ENCODE measurements around the gene CIDEB.
A peak's percentile ranks its signal among the peaks of the same experiment; 100 is the strongest.

Gene CIDEB

DNA sequence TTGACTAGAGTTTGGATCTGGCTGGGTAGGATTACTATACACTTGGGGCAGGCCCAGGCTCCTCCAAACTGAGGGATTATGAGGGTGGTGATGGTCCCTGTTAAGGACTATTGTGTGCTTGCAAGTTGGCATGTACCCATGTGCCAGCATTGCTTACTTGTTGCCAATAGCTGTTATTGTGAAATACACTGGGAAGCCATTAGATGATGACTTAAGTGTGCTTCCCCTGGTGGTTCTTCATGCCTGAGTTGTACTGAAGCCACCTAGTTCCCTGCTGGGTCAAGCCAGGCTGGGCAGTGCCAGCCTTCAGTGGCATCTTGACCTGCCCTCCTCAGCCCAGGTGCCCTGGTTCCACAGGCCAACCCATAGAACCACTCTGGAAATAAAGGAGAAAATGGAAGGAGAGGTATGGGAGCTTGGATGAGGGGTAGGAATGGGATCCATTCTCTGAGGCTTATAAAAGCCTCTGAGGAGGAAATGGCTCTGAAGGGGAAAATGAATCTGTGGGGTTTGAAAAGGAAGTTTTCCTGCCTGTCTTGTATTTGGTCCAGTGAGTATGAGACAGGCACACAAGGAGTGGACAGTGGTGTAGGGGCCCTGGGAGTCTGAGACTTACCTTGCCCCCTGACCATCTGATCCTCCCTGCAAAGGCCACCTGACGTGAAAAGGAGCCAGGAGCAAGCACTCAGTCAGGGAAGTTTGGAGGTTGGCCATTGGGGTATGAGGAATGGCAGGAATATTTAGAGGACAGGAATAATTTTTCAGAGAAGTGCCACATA lies 4.2 kb upstream of the CIDEB start:
- peak; percentile 70 for DNase-seq

GRCh38 chr14:24310646-24311604 lies 3.1 kb upstream of the CIDEB start, which contains the start of gene LTB4R:
LTB4R (plus strand) TSS chr14:24311502; CDS start chr14:24315652, 4,150 bp downstream.
- peak; percentile 89 for DNase-seq

- DNase-seq, result peak; percentile 85
Observed at GRCh38 chr14:24310265-24310645, 2.5 kb upstream of the CIDEB start.

DNA sequence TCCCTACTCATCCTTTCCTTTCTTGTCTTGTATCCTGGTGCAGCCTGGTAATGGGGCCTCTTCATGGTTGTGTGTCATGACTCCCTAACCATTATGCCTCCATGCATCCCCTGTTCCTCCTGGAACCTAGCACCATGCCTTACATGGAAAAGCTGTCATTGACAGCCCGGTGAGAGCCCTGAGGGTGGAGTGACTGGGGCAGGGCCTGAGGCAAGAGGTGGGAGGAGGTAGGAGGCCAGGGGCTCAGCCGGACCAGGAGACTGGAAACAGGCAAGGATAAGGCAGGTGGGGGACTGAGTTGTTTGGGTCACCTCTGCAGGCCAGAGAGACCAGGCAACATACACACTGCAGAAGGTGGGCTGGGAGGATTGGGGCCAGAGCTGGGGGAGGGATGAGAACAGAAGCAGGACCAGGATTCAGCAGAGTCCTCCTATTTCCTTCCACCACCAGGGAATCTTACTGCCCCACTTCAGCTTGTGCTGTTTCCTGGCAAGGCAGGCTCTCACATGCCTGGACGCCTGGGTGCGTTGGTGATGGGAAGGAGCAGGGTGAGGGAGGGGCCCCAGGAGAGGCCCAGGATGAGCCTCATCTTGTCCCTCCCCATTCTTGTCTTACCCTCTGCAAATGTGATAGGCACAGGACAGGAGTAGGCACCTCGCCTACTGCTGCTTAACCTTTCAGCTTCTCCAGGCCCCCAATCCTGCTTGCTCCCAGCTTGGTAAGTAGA lies 1.9 kb upstream of the CIDEB start, which contains the start of gene LTB4R2:
Gene LTB4R2, plus strand, starts transcription at position 603 of the 727 bp plus-strand sequence. CDS start 525 bp downstream, outside the sequence.
- no peak for DNase-seq

GRCh38 chr14:24308342-24309124 lies 756 bp upstream of the CIDEB start:
- no peak for DNase-seq

GRCh38 chr14:24307156-24307574 lies 612 bp downstream of the CIDEB start:
- no peak for DNase-seq

DNA sequence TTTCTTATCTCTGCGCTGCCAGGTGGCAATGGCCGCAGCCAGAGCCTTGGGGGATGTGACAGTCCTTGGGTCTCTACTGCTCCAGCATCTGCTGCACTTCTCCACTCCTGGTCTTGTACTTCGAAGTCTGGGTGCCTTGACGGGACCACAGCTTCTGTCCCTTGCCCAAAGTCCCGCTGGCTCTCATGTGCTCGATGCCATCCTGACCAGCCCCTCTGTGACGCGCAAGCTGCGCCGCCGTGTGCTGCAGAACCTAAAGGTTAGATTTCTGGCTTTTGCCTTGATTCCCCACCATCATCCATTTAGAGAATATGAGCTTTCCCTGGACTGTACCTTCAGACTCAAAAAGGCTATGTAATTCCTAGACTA lies 3.8 kb downstream of the CIDEB start:
- no peak for DNase-seq

GRCh38 chr14:24300326-24300980 lies 7.3 kb downstream of the CIDEB start:
- DNase-seq, result no peak

GRCh38 chr14:24299255-24300191 lies 8.3 kb downstream of the CIDEB start, which contains the start of the genes DHRS1 and NOP9:
DHRS1 (minus strand) TSS chr14:24299780; CDS start chr14:24299106, 674 bp downstream.
NOP9 (plus strand) TSS chr14:24299850; CDS start chr14:24299955, 105 bp downstream.
- peak; percentile 95 for DNase-seq

- peak; percentile 32 for DNase-seq
Observed at GRCh38 chr14:24298892-24299254, 8.9 kb downstream of the CIDEB start.

GRCh38 chr14:24297190-24297964 lies 10.4 kb downstream of the CIDEB start:
- peak; percentile 66 for DNase-seq

GRCh38 chr14:24296341-24297157 lies 11.2 kb downstream of the CIDEB start:
- DNase-seq, result peak; percentile 89

DNA sequence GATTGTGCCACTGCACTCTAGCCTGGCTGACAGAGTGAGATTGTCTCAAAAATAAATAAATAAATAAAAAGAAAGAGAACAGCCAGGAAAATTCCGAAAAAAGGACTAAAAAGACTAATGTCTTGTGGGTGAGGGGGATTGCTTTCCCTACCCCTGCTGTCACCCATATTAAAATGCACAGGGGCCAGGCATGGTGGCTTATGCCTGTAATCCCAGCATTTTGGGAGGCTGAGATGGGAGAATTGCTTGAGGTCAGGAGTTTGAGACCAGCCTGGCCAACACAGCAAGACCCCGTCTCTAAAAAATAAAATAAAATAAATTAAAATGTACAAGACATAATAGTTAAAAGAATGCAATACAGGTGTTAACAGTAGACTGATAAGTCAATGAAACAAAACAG lies 14.3 kb downstream of the CIDEB start:
- DNase-seq, result no peak

DNA sequence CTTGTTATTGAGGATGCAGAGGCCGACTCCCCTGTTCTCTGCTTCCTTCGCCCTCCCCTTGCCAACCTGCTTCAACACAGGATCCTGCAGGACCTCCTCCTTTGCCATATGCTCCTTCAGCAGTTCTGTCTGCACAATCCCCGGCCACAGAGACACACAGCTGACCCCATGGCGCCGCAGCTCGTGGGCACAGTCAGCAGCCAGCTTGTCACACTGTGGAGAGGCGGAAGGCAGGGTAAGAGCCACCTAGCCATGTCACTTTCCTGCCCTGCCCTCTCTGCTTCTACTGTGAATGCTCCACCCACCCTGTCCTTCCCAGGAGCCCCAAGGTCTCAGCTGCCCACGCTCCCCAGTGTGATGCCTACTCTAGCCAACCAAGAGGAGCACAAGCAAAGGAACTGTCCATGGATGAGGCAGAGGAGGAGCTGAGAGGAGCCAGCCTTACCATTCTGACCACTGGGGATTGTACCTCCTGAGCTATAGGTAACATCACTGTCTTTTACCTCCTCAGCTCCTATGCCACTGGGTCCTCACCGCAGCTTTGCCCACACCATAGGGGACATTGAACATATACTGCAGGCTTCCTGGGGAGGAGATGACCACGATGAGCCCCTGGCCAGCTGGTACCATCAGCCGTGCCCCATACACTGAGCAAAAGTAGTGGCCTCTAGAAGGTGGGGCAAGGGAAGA lies 15.5 kb downstream of the CIDEB start:
- DNase-seq, result no peak

DNA sequence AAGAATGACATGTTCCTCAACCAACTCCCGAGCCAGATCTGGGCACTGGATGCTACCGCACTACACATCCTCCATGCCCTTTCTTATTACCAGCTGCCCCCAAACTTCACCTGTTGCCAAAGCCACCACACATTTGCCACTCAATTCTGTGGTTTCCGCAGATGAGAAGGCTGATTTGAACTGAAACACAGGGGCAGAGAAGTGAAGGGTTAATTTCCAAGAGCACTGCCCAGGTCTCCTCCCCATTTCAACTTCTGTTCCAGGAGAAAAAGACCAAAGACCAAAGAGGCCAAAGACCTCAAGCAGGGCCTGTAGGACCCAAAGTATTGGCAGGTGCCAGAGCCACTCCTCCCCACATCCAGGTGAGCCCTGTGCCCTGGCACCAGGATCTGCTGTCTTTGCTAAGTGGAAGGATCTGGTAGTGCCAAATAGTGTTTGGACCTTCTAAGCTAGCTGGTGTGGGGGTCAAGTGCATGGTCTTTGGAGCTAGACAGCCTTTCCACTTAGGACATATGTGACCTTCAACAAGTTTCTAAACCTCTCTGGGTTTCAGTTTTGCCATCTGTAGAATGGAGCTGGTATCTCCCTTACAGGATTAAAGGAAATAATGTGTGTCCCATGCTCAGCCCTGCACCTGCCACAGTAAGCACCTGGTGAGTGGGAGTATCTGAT lies 16.2 kb downstream of the CIDEB start:
- no peak for DNase-seq

GRCh38 chr14:24290746-24291145 lies 17.0 kb downstream of the CIDEB start:
- no peak for DNase-seq

DNA sequence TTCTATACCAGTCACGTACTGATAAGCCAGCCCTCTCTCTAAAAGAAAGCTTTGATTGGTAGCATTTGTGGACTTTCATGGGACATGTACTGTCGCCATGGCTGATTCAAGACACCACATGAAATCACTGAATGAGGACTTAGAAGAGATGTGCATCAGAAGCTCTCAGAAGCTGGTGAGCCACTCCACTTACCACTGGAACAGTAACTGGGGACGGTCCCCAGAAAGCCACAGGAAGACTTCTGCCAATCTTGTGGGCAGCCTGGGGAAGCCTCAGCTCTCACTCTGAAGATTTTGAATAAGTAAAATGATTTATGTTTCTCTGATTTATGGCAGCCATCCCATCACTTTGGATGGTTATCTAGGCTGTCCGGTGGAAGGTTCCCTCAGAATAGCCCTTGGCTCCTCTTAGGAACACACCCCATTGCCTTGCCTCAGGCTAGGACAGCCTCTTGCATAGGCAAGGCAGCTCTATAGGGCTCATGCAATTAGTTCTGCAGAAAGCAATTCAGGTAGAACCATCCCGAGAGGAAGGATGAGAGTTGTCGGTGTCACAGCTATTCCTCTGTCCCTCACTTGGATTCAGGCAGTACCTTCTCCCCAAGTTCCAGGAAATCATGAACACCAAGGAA lies 18.0 kb downstream of the CIDEB start:
- peak; percentile 25 for DNase-seq

Data from hematopoietic multipotent progenitor cell treated with erythropoietin and hydrocortisone succinate and interleukin-3 and kit ligand, for 4 days (in vitro differentiated cells).